HFF-Myc (cell line): ENCODE measurements around the gene ADD3.
"Not testable (repeated sequence)": the region's sequence is repeated elsewhere in the genome, so short reads cannot be mapped to it uniquely, and the experiment has no call there.

Source experiments
- DNase-seq: peaks from one replicate; pipeline ENCODE4 v3.0.0-alpha.2; 2011; ENCODE audit warnings: low read depth; ENCODE audit errors: extremely low read depth
- H3K4me3 ChIP-seq: replicated peaks from 2 replicates; pipeline ENCODE4 v1.5.1; 2011; ENCODE audit warnings: low read depth, mild to moderate bottlenecking, control low read depth, low read length
- CTCF ChIP-seq: IDR thresholded peaks from 2 replicates; pipeline ENCODE4 v1.5.1; 2012; ENCODE audit warnings: mild to moderate bottlenecking, low read depth, low read length, control low read depth; ENCODE audit errors: missing control alignments

The ADD3 gene

GRCh38 chr10:110103921-110104461, 96.2 kb downstream of the ADD3 start:
- no peak for TF ChIP-seq CTCF
- no peak overlapping the region for H3K4me3 ChIP-seq
- no peak for DNase-seq

GRCh38 chr10:110105873-110106272, 98.1 kb downstream of the ADD3 start:
- no peak overlapping the region for H3K4me3 ChIP-seq
- TF ChIP-seq CTCF, result no peak
- DNase-seq, result no peak

- H3K4me3 ChIP-seq, result no peak overlapping the region
- no peak for TF ChIP-seq CTCF
- DNase-seq, result no peak
These were observed 99.6 kb downstream of the ADD3 start for GRCh38 chr10:110107430-110107829.

GRCh38 chr10:110107887-110108286, 100.1 kb downstream of the ADD3 start:
- DNase-seq, result no peak
- no peak overlapping the region for H3K4me3 ChIP-seq
- no peak for TF ChIP-seq CTCF

- no peak for TF ChIP-seq CTCF
- H3K4me3 ChIP-seq, result no peak overlapping the region
- no peak for DNase-seq
These were observed 101.7 kb downstream of the ADD3 start for GRCh38 chr10:110109511-110109910.

GRCh38 chr10:110110338-110110737, 102.6 kb downstream of the ADD3 start:
- no peak for TF ChIP-seq CTCF
- DNase-seq, result no peak
- H3K4me3 ChIP-seq, result no peak overlapping the region

- TF ChIP-seq CTCF, result no peak
- DNase-seq, result no peak
- no peak overlapping the region for H3K4me3 ChIP-seq
These were observed 106.0 kb downstream of the ADD3 start for GRCh38 chr10:110113670-110114337.

GRCh38 chr10:110114668-110115067, 106.9 kb downstream of the ADD3 start:
- DNase-seq, H3K4me3 ChIP-seq: not testable (repeated sequence)
